SKM-1 (cell line): Measurements from ENCODE around the gene PROK1.

Experiments used
- DNase-seq: peaks from one replicate; lab custom pipeline; 2025; ENCODE audit not compliant: unreplicated experiment; lab: John Stamatoyannopoulos, UW

The PROK1 gene

GRCh38 chr1:110487726-110488125, 36.8 kb downstream of the PROK1 start:
- DNase-seq, result no peak

GRCh38 chr1:110488161-110488560, 37.2 kb downstream of the PROK1 start:
- no peak for DNase-seq

DNA sequence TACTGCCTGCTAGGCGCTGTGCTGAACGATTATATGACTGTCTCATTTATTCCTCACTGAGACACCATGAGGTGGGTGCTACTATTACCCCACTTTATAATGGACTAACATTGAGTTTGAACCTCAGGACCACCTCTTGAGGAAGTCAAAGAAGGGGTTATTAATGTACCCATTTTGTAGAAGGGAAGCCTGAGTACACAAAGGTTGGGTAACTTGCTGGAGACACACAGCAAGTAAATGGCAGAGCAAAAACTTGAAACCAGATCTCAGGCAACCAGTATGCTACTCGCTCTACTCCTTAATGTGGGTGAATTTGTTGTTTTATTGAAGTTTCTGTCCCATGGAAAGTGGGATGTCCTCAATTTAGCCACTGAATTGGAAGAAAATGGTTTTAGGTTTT, 37.9 kb downstream of the PROK1 start:
- no peak for DNase-seq

DNA sequence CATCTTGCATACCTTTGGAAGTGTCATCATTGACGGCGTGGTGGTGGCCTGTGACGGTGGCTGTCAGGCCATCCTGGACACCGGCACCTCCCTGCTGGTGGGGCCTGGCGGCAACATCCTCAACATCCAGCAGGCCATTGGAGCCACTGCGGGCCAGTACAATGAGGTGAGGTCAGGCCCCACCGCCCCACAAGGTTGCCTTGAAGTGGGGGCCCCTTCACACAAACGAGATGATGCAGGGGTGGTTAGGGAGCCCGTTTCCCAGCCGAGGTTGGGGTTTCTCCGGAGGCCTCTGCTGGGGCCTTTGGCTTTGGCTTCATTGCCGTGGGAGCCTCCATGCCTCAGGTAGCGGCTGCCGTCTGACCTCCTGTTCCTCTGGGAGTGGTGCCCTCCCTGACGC, 38.5 kb downstream of the PROK1 start:
- no peak for DNase-seq

GRCh38 chr1:110489973-110490542, 39.1 kb downstream of the PROK1 start:
- DNase-seq, result no peak

- DNase-seq, result no peak
These were observed 40.0 kb downstream of the PROK1 start for GRCh38 chr1:110490791-110491451.

- DNase-seq, result no peak
These were observed 41.6 kb downstream of the PROK1 start for GRCh38 chr1:110492573-110492972.

- no peak for DNase-seq
These were observed 42.2 kb downstream of the PROK1 start for GRCh38 chr1:110493059-110493699.

DNA sequence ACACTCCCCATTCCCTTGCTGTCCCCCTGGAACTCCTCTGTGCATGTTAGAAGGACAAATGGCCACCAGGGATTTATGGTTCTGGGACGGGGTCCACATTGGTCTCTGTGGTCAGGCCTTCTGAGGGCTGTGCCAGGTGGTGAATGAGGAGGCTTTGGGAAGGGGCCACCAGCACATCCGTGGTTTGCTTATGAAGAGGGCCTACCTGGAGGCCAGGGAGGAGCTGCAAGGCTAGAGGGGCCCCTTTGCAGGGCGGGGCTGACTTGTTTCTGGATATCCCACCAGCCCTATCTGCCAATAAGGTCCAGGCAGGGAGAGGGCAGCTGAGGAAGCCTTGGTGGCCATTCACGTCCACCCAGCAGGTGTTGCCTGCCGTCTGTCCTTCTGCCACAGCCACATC, 43.1 kb downstream of the PROK1 start:
- no peak for DNase-seq

DNA sequence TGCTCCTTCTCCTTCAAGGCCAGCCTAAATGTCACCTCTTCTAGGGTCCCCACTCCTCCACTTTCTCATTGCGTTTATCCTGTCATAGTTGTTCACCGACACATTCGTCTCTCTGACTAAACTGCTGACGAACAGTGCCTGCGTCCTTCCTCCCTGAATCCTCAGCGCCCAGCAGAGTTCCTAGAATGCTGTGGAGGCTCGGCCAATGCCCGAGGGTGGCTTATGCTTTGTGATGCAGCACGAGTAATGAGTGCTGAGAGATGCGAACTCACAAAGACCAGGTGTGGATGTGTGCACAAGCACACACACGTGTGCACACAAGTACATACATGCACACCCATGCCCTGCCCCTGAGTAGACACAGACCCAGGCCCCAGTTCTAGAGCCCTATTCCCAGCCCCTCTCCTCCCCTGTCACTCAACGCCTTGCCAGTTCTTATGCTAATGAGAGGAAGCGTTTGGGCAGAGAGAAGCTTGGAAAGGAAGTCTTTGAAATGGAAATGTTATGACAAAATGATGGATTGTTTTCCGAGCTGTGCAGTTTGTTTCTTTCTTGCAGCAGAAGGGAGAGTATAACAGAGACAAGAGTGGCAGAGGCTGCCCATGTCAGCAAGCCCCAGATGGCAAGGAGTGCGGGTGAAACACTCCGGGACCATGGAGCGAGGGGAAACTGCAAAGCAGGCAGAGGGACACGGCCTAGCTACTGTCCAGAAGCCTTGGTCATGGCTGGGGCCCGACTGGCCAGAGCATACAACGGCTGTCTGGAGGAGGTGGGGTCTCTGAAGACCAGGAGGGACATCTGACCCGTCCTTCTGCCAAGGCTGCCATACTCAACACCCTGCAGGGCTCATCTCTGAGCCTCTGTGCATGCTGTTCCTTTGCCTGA, 43.8 kb downstream of the PROK1 start:
- DNase-seq, result no peak

DNA sequence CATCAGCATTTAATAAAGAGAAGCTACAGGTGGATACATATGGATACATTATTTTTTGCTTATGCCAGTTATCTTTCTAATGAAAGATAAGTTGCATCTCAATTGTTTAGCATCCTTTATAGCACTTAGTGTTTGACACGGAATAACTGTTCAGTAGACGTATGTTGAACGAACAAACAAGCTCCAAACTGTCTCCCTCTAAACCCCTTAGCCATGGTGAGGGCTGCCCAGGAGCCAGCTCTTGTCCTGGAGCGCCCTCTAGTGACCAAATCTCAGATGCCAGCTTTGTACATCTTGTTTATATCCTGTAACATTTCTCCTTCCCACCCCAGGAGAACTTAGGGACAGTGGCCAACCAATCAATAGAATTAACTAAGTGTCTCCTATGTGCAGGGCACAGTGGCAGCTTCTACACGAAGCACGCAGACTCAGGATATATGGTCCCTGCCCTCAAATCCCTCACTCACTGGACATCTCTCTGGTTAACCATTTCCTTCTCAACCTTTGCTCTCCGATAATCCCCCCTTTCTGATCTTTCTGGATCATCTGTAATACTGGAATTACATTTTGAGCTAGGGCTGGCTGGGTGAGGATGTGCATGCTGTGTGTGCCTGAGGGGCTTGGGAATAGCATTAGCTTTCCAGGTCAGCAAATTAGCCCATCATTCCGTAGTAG, 45.1 kb downstream of the PROK1 start:
- peak; percentile 20 for DNase-seq

- DNase-seq, result no peak
These were observed 47.3 kb downstream of the PROK1 start for GRCh38 chr1:110498270-110498669.

- no peak for DNase-seq
These were observed 50.7 kb downstream of the PROK1 start for GRCh38 chr1:110501488-110502132.

DNA sequence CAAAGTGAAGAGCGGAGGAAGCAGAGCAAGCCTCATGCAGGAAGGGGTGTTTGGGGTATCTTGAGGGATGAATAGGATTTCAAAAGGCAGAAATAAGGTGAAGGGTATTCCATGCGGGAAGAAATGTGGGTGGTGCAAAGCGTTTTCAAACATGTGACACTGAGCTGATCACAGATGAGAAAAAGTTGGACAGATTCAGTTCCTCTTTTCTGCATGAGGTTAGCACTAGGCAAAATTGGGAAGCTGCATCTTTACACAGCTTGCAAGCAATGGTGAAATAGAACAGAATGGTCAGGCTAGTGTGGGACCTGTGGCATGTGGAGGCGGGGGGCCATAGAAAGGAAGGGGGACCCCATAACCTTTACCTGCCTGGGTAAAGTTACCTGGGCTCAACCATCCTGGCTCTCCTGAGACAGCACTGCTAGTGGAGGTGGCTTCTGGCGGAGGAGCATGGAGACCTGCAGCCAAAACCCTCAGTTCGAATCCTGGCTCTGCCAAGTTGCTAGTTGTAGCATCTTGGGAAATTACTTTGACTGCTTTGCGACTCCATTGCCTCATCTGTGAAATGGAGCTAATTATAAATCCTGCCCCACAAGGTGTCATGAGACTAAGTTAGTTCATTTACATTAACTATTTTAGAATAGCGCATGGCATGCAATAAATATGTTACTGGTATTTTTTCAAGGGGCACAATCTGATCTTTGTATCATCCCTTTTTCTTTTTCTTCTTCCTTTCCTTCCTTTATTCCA, 51.6 kb downstream of the PROK1 start:
- DNase-seq, result peak; percentile 81

DNA sequence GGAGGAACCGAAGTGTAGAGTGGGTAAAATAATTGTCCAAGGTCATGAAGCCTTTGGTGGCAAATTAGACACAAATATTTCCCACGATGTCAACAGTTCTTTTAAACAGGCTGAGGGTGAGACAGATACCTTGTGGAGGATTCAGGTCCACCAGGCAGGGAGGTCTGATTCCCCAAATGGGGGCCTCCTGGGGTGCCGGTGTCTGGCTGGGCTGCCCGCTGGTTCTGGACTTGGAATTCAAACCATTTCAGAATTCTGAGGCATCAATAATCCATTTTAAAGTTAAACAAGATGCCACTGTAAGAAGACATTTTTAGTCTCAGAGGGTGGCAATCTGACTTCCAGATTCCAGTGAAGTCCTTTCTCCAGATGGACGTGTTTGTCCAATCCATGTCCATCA, 52.5 kb downstream of the PROK1 start:
- no peak for DNase-seq

DNA sequence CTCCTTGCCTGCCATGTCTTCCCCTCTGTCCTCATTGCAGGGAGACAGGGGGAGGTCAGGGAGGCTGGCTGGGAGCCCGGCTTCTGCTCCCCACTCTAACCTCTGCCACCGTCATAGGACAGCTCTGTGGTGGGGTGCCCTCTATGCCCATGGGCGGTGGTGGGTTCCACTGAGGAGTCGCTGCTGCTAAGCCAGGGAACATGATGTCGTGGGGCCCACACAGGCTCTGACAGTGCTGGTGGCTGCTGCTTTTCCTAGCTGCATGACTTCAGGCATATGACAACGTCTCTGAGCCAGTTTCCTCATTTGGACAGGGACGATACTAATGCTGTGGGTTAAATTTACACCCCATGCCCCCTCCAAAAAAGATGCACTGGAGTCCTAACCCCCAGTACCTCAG, 53.3 kb downstream of the PROK1 start:
- DNase-seq, result no peak

- DNase-seq, result no peak
These were observed 54.6 kb downstream of the PROK1 start for GRCh38 chr1:110505596-110505995.

- no peak for DNase-seq
These were observed 55.6 kb downstream of the PROK1 start for GRCh38 chr1:110506541-110506940.
